ENCODE measurements around the gene ZNF564. TPM values are rescaled to one million over a fixed set of nuclear protein-coding genes. Genes with fewer than 3 reads are reported as not detected.

The ZNF564 gene
- total RNA-seq, 1 experiment from 2014 or later = 6.1 TPM

Other genes starting within 250 kb of the ZNF564 start
- gene ZNF563, start 217.8 kb downstream of the ZNF564 start, total RNA-seq (2021; ENCODE audit: unreplicated experiment) = not detected
- not detected for gene ZNF442, start 185.8 kb downstream of the ZNF564 start, total RNA-seq (2021; ENCODE audit: unreplicated experiment)
- gene ZNF799, start 150.2 kb downstream of the ZNF564 start, total RNA-seq (2021; ENCODE audit: unreplicated experiment) = 3.6 TPM
- 2.9 TPM for gene ZNF443, start 110.5 kb downstream of the ZNF564 start, total RNA-seq (2021; ENCODE audit: unreplicated experiment)
- gene ZNF709, start 66.7 kb downstream of the ZNF564 start, total RNA-seq (2021; ENCODE audit: unreplicated experiment) = not detected
- 5.8 TPM for gene ZNF490, start 59.3 kb upstream of the ZNF564 start, total RNA-seq (2021; ENCODE audit: unreplicated experiment)
- gene ZNF791, start 59.4 kb upstream of the ZNF564 start, total RNA-seq (2021; ENCODE audit: unreplicated experiment) = 21.2 TPM
- gene MAN2B1, start 115.3 kb upstream of the ZNF564 start, total RNA-seq (2021; ENCODE audit: unreplicated experiment) = 48.3 TPM
- gene WDR83, start 115.3 kb upstream of the ZNF564 start, total RNA-seq (2021; ENCODE audit: unreplicated experiment) = 20.1 TPM
- gene DHPS, start 130.4 kb upstream of the ZNF564 start, total RNA-seq (2021; ENCODE audit: unreplicated experiment) = 134 TPM
- gene GNG14, start 136.5 kb upstream of the ZNF564 start, total RNA-seq (2021; ENCODE audit: unreplicated experiment) = not detected
- 14.0 TPM for gene FBXW9, start 145.1 kb upstream of the ZNF564 start, total RNA-seq (2021; ENCODE audit: unreplicated experiment)
- gene TNPO2, start 172.4 kb upstream of the ZNF564 start, total RNA-seq (2021; ENCODE audit: unreplicated experiment) = 81.8 TPM
- 155 TPM for gene TRIR, start 183.2 kb upstream of the ZNF564 start, total RNA-seq (2021; ENCODE audit: unreplicated experiment)
- gene GET3, start 186.0 kb upstream of the ZNF564 start, total RNA-seq (2021; ENCODE audit: unreplicated experiment) = 77.6 TPM
- 0.10 TPM for gene BEST2, start 200.3 kb upstream of the ZNF564 start, total RNA-seq (2021; ENCODE audit: unreplicated experiment)
- gene HOOK2, start 224.1 kb upstream of the ZNF564 start, total RNA-seq (2021; ENCODE audit: unreplicated experiment) = 96.3 TPM
- gene JUNB, start 240.0 kb upstream of the ZNF564 start, total RNA-seq (2021; ENCODE audit: unreplicated experiment) = 194 TPM